GM21381 (cell line): Measurements from ENCODE around the gene DCDC2C.
"Not testable (repeated sequence)": the region's sequence is repeated elsewhere in the genome, so short reads cannot be mapped to it uniquely, and the experiment has no call there.

Source experiments
- ATAC-seq: cut with Tn5 transposase; IDR thresholded peaks from one replicate; pipeline ENCODE4 v1.9.1; 2021; ENCODE audit warnings: mild to moderate bottlenecking, moderate library complexity; ENCODE audit not compliant: unreplicated experiment

The DCDC2C gene, protein sequence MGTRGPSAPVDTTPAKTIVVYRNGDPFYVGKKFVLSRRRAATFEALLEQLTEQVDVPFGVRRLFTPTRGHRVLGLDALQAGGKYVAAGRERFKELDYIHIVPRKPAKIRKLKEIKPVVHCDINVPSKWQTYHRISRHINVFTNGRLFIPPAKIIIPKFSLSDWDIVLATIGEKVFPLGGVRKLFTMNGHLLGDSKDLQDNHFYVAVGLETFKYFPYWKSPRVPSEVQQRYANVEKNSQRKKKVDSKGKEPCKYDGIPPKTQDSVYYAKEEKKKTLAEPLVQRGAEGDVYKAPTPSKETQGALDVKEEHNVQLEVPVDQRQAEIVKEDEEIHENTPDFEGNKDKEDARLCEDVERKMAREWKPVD

DNA sequence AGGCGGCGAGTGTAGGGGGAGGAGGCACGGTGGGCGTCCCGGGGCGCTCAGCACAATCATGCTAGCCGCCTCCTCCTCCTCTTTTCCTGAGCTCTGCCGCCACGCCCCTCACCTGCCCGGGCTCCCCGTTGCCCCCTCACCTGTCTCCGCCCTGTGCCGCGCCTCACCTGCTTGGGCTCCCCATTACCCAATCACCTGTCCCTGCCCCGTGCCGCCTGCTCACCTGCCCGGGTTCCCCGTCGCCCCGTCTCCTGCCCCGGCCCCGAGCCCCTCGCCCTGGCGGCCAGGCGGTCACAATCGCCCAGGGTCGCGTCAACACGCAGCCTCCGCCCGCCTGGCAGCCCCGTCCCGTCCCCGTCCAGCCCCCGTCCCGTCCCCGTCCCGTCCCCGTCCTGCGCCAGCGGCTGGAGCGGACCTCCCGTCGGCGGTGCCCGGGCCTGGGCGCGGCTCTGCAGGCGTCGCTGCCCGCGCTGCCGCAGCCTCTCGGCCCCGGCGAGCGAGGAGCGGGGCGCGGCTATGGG is at the start of gene DCDC2C:
Gene DCDC2C, plus strand, starts transcription at position 340 of the 521 bp plus-strand sequence. Its CDS starts 177 bp downstream, at position 517.
- ATAC-seq: no peak

DNA sequence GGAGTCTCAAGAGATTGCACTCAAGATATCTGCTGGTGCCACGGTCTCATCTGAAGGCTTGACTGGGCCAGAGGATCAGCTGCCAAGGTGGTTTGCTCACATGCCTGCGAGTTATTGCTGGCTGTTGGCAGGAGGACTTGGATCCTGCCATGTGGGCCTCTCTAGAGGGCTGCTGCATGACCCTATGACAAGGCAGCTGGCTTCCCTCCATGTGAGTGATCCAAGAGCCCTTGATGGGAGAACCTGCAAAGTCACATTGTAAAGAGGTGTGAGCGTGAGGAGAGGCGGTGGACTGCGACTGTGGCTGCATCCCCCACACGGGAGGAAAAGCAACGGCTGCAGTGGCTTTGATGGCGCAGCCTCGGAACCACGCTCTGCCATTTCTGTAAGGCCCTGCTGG is 49.4 kb upstream of the DCDC2C start:
- ATAC-seq: no peak

GRCh38 chr2:3654531-3655225 is 48.7 kb upstream of the DCDC2C start:
- ATAC-seq: no peak

DNA sequence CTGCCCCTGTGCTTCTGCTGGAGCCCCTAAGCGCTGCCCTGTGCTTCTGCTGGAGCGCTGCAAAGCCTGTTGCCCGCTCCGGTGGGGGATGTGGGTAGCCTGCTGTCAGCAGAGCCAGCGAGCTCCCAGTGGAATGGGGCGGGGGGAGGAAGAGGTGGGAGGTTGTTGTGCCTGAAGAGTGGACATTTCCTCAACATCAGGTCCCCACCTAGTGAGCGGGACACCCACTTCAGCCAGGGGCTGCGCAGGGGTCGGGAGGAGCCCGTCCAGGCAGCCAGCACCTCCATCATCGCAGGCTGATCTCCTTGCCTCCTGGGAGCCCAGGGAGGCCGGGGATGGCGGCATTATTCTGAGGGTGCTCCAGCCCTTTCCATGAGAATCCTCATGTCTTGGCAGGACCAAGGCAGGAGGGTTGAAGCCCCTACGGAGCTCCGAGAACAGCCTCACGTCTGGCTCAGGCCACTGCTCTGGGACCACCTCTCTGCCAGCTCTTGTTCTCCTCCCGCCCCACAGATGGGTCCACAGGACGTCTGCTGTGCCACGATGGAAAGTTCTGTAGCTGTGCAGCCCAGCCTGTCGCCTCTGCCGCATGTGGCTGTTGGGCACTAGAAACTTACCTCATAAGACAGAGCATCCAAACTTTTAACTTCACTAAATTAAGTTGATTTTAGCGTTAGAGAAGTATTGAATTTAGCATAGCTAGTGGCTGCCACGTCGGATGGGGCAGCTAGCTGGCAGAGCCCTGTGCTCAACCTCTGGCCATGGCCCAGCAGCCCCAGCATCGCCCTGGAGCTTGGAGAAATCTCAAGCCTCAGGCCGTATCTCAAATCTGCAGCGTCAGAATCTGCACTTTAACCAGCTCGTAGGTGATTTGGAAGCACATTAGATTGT is 47.3 kb upstream of the DCDC2C start:
- no peak for ATAC-seq

DNA sequence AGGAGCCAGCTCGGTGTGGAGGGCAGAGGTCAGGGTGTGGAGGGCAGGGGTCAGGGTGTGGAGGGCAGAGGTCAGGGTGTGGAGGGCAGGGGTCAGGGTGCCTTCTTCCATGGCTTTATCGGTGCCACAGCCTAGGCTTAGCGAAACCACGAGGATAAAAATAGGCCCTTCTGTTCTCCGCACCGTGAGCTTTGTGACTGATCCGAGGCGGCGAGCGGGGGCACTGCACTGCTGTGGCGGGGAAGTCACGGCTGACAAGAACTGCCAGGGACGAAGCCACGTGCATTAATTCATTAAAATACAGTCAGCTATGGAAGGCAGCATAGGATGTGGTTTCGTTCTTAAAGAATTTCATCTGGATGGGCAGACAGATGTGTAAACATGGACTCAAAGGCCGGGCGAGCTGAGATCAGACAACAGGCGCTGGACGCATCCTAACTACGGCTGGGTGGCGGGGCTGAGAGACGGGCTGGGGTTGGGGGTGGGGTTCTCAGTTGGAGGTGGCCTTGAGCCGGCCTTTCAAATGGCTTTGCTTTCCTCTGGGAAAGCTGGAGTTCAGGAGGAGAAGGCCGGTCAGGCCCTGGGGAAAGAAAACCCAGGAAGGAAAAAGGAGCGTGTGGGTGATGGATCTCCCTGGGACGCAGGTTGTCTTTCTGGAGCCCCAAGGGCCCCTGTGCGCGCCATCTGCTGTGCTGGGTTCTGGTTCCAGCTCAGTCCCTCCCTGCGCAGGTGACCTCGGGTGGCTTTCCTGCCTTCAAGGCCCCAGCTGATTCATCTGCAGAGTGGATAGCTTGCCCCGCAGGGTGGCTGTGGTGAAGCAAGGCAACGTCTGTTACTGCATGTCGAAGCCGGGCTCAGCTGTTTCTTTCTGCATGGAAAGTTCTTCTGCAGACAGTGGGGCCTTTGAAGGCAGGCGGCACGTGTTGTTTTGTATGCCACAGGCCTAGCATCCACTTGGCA is 46.3 kb upstream of the DCDC2C start:
- ATAC-seq: no peak

GRCh38 chr2:3657881-3658280 is 45.5 kb upstream of the DCDC2C start, which contains the start of gene ALLC:
TSS of gene ALLC (plus strand) at chr2:3658200. CDS start at chr2:3671158, 12,958 bp downstream.
- ATAC-seq: no peak

- no peak for ATAC-seq
These were observed 43.6 kb upstream of the DCDC2C start for GRCh38 chr2:3659447-3660432.

DNA sequence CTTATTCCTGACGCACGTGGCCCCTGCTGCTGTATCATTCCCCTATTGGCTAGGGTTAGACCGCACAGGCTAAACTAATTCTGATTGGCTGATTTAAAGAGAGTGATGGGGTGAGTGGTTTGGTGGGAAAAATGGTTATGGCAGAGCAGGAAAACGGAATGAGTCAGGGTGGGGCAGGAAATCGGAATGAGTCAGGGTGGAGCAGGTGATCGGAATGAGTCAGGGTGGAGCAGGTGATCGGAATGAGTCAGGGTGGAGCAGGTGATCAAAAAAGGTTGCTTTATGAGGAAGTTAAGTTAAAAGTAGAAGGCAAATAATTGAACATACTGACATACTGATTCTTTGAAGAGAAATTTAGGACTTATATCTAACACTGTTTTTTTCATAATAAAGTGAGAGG is 42.7 kb upstream of the DCDC2C start:
- ATAC-seq: not testable (repeated sequence)

DNA sequence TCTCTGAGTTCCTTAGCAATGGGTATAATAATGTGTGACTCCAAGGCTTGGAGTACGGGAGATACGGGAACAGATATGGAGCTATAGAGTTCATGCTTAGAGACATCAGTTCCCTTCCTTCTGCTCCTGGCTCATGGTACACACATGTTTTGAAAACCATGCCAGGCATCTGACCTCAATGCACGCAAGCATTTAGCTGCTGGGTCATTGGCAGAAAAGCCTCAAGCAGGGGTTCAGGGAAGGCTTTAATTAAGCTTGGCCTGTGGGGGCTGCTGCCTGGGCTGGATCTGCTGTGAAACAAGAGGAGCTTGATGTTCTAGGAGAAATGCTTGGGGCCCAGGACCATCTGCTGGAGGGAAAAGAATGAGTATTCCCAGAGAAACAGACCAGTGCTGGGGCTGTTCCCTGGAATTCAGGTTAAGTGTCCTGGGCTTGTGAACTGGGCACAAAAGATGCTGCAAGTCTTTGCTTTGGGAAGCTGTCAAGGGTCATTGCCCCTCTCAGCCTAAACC is 42.2 kb upstream of the DCDC2C start:
- no peak for ATAC-seq

- ATAC-seq: no peak
These were observed 41.1 kb upstream of the DCDC2C start for GRCh38 chr2:3662239-3662638.

- no peak for ATAC-seq
These were observed 39.3 kb upstream of the DCDC2C start for GRCh38 chr2:3664118-3664517.

DNA sequence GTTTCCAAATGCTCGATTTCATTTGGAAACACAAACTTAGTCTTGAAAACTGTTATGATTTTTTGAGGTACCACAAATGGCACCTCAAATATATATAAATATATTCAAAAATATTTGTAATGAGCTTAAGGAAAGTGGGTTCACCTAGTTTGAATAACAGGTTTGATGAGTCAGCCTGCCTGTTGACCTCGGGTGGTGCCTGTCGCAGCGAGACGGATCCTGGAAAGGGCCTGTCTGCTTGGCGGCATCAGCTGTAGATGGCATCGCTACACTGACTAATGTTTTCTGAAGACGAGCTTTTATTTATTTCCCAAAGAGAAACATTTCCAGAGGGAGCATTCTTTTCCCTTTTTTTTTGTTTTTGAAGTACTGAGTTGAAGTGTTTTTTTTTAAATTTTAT is 38.5 kb upstream of the DCDC2C start:
- no peak for ATAC-seq

DNA sequence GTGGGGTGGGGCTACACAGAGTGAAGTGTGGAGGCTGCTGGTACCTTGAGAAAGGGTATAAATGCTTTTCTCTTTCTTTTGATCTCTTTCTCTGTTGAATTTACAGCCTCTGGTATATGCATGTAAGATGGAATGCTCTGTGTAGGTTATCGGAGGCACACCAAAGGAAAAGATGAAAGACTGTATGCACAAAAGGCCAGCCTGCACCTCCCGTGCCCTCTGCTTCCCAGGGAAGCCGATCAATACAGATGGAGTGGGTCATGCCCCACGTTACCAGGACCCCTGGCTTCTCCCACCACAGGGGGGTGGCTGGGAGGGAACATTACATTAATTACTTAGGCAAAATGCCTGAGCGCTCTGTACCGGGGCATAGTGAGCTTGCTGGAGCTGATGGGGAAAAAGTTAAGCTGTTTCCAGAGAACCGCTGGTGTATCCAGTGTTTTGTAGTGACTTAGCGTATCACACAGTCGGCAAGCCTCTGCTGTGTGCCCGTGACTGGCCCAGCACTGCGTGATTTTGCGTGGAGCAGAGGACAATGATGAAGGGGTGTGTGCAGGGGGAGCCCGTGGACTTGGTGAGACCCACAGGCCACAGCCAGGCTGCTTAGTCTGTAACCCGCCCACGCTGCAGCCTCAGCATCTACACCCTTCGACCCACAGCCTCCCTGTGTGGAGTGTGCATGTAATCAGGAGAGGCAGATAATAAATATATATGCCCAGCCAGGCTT is 37.3 kb upstream of the DCDC2C start:
- ATAC-seq: no peak

GRCh38 chr2:3666613-3666975 is 36.8 kb upstream of the DCDC2C start:
- no peak for ATAC-seq

DNA sequence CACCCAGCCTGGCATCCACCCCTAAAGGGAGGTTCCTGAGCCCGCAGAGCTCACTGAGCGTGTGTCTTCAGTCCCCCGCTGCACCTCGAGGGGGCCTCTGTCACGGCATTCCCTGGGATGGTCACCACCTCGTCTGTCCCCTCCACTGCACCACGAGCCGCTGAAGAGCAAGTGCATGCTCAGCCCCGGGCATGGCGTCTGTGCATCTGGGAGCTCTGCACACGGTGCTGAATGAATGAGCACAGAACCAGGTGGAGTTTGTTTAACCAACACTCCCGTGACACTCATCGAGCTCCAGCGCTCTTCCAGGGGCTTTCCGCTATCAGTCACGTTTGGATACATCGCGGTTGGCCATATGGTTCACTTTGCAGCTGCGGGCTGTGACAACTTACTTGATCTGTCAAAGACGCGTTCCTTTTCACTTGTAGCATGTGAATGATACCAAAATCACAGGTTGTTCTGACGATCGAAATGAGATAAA is 36.2 kb upstream of the DCDC2C start:
- ATAC-seq: no peak

- no peak for ATAC-seq
These were observed 33.7 kb upstream of the DCDC2C start for GRCh38 chr2:3669656-3670055.

- ATAC-seq: no peak
These were observed 33.0 kb upstream of the DCDC2C start for GRCh38 chr2:3670376-3670775.

DNA sequence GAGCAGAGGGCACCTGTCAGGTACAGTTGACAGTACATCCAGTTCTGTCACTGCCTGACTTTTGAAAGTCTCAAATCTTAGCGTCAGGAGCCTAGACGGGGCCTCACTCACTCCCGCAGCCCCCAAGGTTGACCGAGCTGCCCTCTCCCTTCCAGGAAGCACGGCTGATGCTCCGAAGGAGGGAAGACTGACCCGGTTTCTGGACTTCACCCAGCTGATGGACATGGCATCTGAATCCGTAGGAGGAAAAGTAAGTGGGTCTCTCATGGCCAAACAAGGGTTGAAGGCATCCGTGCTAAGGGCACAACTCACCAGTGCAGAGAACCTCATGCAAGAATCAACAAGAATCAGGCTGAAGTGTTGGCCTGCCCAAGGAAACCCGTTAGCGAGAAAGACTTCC is 32.4 kb upstream of the DCDC2C start:
- ATAC-seq: no peak
